T1000 (cell line): ENCODE data around the gene SSX2IP.
A peak's percentile ranks its signal among the peaks of the same experiment; 100 is the strongest.

Source experiments
- DNase-seq: peaks from one replicate; lab custom pipeline; 2025; ENCODE audit warnings: mixed read lengths; lab: John Stamatoyannopoulos, UW

The SSX2IP gene

GRCh38 chr1:84711121-84711520 is 20.9 kb upstream of the SSX2IP start:
- no peak for DNase-seq

GRCh38 chr1:84709131-84709530 is 18.9 kb upstream of the SSX2IP start:
- DNase-seq, result no peak

- no peak for DNase-seq
Observed at GRCh38 chr1:84708031-84708430, 17.8 kb upstream of the SSX2IP start.

- DNase-seq, result no peak
Observed at GRCh38 chr1:84705513-84705912, 15.3 kb upstream of the SSX2IP start.

GRCh38 chr1:84704872-84705417 is 14.7 kb upstream of the SSX2IP start:
- DNase-seq, result no peak

GRCh38 chr1:84703431-84703830 is 13.2 kb upstream of the SSX2IP start:
- DNase-seq, result no peak

GRCh38 chr1:84702143-84702542 is 11.9 kb upstream of the SSX2IP start:
- no peak for DNase-seq

GRCh38 chr1:84701376-84701775 is 11.1 kb upstream of the SSX2IP start:
- DNase-seq, result no peak

- DNase-seq, result no peak
Observed at GRCh38 chr1:84700070-84700469, 9.8 kb upstream of the SSX2IP start.

- peak; percentile 9 for DNase-seq
Observed at GRCh38 chr1:84698151-84699110, 8.2 kb upstream of the SSX2IP start.

- no peak for DNase-seq
Observed at GRCh38 chr1:84693785-84694184, 3.5 kb upstream of the SSX2IP start.

- DNase-seq, result no peak
Observed at GRCh38 chr1:84693005-84693404, 2.7 kb upstream of the SSX2IP start.

GRCh38 chr1:84692391-84692790 is 2.1 kb upstream of the SSX2IP start:
- no peak for DNase-seq

- no peak for DNase-seq
Observed at GRCh38 chr1:84691122-84691783, 992 bp upstream of the SSX2IP start.

- DNase-seq, result no peak
Observed at GRCh38 chr1:84689514-84690396, 506 bp downstream of the SSX2IP start.

- no peak for DNase-seq
Observed at GRCh38 chr1:84688463-84689061, 1.7 kb downstream of the SSX2IP start.

GRCh38 chr1:84687714-84688462 is 2.4 kb downstream of the SSX2IP start:
- no peak for DNase-seq

- no peak for DNase-seq
Observed at GRCh38 chr1:84686223-84686622, 4.0 kb downstream of the SSX2IP start.

GRCh38 chr1:84683508-84683907 is 6.8 kb downstream of the SSX2IP start:
- DNase-seq, result no peak

GRCh38 chr1:84682047-84682446 is 8.2 kb downstream of the SSX2IP start:
- no peak for DNase-seq
